Neural cell (in vitro differentiated cells): ENCODE measurements around the gene AP3S1.

Source experiments
- CTCF ChIP-seq: fragments of 450-650 bp; IDR thresholded peaks from 2 replicates; pipeline ENCODE4 v1.5.1; 2014; ENCODE audit warnings: antibody characterized with exemption, mild to moderate bottlenecking, moderate library complexity; ENCODE audit not compliant: poor library complexity, severe bottlenecking
- POLR2AphosphoS5 ChIP-seq: IDR thresholded peaks from 2 replicates; pipeline ENCODE4 v1.6.1; 2012

- no peak for TF ChIP-seq CTCF
- no peak for TF ChIP-seq POLR2AphosphoS5
These were observed 102.8 kb downstream of the AP3S1 start for GRCh38 chr5:115944501-115944900.
